ENCODE measurements around the gene HS3ST6.
A peak's percentile ranks its signal among the peaks of the same experiment; 100 is the strongest.

HS3ST6 gene

DNA sequence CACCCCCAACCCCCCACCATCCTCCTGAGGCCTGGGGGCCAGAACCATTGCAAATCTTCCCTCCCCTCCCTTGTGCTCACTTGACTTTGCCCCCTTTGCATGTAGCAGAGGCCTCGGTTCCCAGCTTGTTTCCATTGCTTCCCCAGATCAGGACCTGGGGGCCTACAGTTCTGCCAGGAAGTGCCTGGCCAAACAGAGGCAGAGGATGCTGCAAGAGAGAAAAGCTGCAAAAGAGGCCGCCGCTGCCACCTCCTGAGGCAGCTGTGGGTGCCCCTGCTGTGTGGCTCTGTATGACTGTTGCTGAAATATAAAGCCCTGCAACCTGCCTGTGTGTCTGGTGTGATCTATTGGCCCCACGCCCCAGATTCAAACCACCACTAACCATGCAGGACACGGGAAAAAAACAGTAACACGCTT, 43.4 kb upstream of the HS3ST6 start:
- H2AK5ac ChIP-seq (ENCODE audit: low read length), result no peak overlapping the region
- H2AFZ ChIP-seq (ENCODE audit: insufficient read depth, low read length, poor library complexity), result no peak overlapping the region
- H3K4ac ChIP-seq (ENCODE audit: low read depth, low read length), result no peak overlapping the region
- no peak overlapping the region for H2BK120ac ChIP-seq (ENCODE audit: insufficient read depth, low read length, poor library complexity)
- H3K4me2 ChIP-seq (ENCODE audit: low read length), result no peak overlapping the region
- H4K8ac ChIP-seq (ENCODE audit: low read depth, low read length), result no peak overlapping the region
- no peak overlapping the region for H3K14ac ChIP-seq (ENCODE audit: low read length)
- no peak overlapping the region for H2BK12ac ChIP-seq (ENCODE audit: low read length)
- H3K9ac ChIP-seq (ENCODE audit: low read length), result no peak overlapping the region
- WGBS (ENCODE audit: extremely low coverage, insufficient coverage, insufficient read length), result no CpG with 5 or more reads among the region's 6 CpGs
- H3K23ac ChIP-seq (ENCODE audit: low read length), result no peak overlapping the region
- peaks cover 6 to 15% of the 10 kb centered on the region in 2 experiments for H3K4me1 ChIP-seq (ENCODE audit: control insufficient read depth in 1 of 2, insufficient read depth in 2 of 2, low read length in 2 of 2)
- peaks cover 25% of the 10 kb centered on the region for H3K79me2 ChIP-seq (ENCODE audit: control insufficient read depth, insufficient read depth, low read length, poor library complexity)
- no peaks in the 10 kb centered on the region for H3K9me3 ChIP-seq (ENCODE audit: insufficient read depth, low read depth, low read length)
- H4K12ac ChIP-seq (ENCODE audit: low read depth, low read length), result no peak overlapping the region
- no peaks in the 10 kb centered on the region for H3K27me3 ChIP-seq (ENCODE audit: insufficient read depth, low read length)
- no peak overlapping the region for H3K4me3 ChIP-seq (ENCODE audit: low read depth, low read length)
- DNase-seq, result no peak
- no peak overlapping the region for H3K18ac ChIP-seq (ENCODE audit: low read length)
- no peak overlapping the region for H3K27ac ChIP-seq (ENCODE audit: low read depth, low read length)
- H3K36me3 ChIP-seq (ENCODE audit: control insufficient read depth in 1 of 2, insufficient read depth in 2 of 2, low read length in 2 of 2), result peaks cover 23 to 28% of the 10 kb centered on the region in 2 experiments
- peaks cover 16% of the 10 kb centered on the region for H3K79me1 ChIP-seq (ENCODE audit: low read length)
- no peak overlapping the region for H2BK5ac ChIP-seq (ENCODE audit: low read depth, low read length, poor library complexity)
- H4K91ac ChIP-seq (ENCODE audit: low read depth, low read length), result no peak overlapping the region

DNA sequence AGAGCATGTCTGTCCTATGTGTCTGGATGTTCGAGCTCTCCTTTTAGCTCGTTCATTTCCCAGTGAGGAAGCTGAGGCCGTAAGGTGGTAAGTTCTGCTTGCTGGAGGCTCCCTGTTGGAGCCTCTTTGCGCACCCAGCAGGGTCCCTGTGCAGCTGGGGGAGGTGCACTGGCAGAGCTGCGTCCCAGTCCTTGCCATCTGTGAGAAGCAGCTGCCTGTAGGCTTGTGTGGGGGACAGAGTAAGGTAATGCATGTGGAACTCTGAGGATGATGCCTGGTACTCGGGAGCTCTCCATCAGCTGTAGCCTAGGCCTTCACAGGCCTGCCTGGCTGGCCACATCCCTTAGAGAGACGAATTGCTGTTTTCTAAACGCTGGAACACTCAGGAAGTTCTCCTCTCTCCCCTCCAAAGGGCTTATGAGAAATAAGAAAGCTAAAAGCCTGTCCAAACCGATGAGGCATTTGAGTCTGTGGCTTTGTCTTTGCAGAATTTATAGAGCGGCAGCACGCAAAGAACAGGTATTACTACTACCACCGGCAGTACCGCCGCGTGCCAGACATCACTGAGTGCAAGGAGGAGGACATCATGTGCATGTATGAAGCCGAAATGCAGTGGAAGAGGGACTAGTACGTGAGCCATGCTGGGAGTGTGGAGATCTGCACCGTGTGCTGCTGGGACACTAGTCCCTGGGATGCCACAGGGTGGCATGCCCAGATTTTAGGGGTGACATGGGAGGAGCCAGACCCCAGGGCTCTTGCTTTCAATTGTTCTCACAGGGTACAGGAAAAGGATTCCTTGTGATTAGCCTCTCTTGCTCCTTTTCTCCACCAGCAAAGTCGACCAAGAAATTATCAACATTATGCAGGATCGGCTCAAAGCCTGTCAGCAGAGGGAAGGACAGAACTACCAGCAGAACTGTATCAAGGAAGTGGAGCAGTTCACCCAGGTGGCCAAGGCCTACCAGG, 42.7 kb upstream of the HS3ST6 start:
- Histone ChIP-seq H4K91ac (ENCODE audit: low read depth, low read length) (no peak overlapping the region), H2BK12ac (ENCODE audit: low read length) (no peak overlapping the region), H4K8ac (ENCODE audit: low read depth, low read length) (no peak overlapping the region), H3K9ac (ENCODE audit: low read length) (no peak overlapping the region), H3K36me3 (ENCODE audit: control insufficient read depth in 1 of 2, insufficient read depth in 2 of 2, low read length in 2 of 2) (peaks cover 23 to 28% of the 10 kb centered on the region in 2 experiments), H3K4me1 (ENCODE audit: control insufficient read depth in 1 of 2, insufficient read depth in 2 of 2, low read length in 2 of 2) (peaks cover 5 to 15% of the 10 kb centered on the region in 2 experiments), H2BK120ac (ENCODE audit: insufficient read depth, low read length, poor library complexity) (no peak overlapping the region), H3K79me2 (ENCODE audit: control insufficient read depth, insufficient read depth, low read length, poor library complexity) (peaks cover 25% of the 10 kb centered on the region), H3K14ac (ENCODE audit: low read length) (no peak overlapping the region), H3K23ac (ENCODE audit: low read length) (no peak overlapping the region), H3K4me2 (ENCODE audit: low read length) (peak overlapping the region; percentile 95), H3K4ac (ENCODE audit: low read depth, low read length) (no peak overlapping the region), H4K12ac (ENCODE audit: low read depth, low read length) (no peak overlapping the region), H2BK5ac (ENCODE audit: low read depth, low read length, poor library complexity) (no peak overlapping the region), H3K79me1 (ENCODE audit: low read length) (peaks cover 16% of the 10 kb centered on the region), H3K27ac (ENCODE audit: low read depth, low read length) (no peak overlapping the region), H3K18ac (ENCODE audit: low read length) (no peak overlapping the region), H3K9me3 (ENCODE audit: insufficient read depth, low read depth, low read length) (no peaks in the 10 kb centered on the region), H3K27me3 (ENCODE audit: insufficient read depth, low read length) (no peaks in the 10 kb centered on the region), H2AK5ac (ENCODE audit: low read length) (no peak overlapping the region), H3K4me3 (ENCODE audit: low read depth, low read length) (no peak overlapping the region), H2AFZ (ENCODE audit: insufficient read depth, low read length, poor library complexity) (no peak overlapping the region)
- no CpG with 5 or more reads among the region's 20 CpGs for WGBS (ENCODE audit: extremely low coverage, insufficient coverage, insufficient read length)
- peak; percentile 40 to 56 for DNase-seq

DNA sequence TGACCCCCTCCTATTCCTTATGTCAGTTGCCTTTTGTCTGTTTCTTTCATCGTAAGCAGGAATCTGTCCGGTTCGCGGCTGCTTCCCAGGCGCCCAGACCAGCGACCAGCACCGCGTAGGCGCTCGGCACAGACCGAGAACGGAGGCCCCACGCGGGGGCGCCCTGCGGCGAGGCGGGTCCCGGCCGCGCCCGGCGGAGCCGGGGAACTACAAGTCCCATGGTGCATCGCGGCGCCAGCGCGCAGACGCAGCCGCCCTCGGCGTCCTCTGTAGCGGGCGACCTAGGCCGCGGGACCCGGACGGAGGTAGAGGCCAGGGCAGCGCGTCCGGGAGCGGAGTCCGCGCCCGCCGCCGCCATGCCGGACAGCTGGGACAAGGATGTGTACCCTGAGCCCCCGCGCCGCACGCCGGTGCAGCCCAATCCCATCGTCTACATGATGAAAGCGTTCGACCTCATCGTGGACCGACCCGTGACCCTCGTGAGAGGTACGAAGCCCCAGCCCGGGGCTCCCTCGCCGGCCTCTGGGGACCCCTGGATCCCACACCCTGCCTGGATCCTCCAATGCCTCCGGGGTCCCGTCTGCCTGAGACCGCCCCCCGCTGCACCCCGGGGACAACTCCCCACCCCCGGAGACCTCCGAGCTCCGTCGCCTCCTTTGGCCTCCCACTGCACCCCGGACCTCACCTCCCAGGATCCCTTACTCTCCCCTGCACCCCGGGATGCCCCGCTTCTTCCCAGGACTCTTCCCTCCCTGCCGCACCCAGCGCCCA, 41.2 kb upstream of the HS3ST6 start, which contains the start of gene NDUFB10:
Gene NDUFB10 (plus strand): TSS at position 270 of the 771 bp plus-strand sequence. CDS start 87 bp downstream, at position 357.
- Histone ChIP-seq H3K4me2 (ENCODE audit: low read length) (peak within 1 kb of the TSS; percentile 95), H3K14ac (ENCODE audit: low read length) (peak within 1 kb of the TSS; percentile 78), H4K8ac (ENCODE audit: low read depth, low read length) (peak within 1 kb of the TSS; percentile 100), H3K18ac (ENCODE audit: low read length) (peak within 1 kb of the TSS; percentile 93), H2AFZ (ENCODE audit: insufficient read depth, low read length, poor library complexity) (peak within 1 kb of the TSS; percentile 99), H3K27ac (ENCODE audit: low read depth, low read length) (no peak within 1 kb of the TSS), H3K36me3 (ENCODE audit: control insufficient read depth in 1 of 2, insufficient read depth in 2 of 2, low read length in 2 of 2) (peaks cover 23 to 28% of the 10 kb centered on the region in 2 experiments), H2BK120ac (ENCODE audit: insufficient read depth, low read length, poor library complexity) (peak within 1 kb of the TSS; percentile 17), H3K4me1 (ENCODE audit: control insufficient read depth in 1 of 2, insufficient read depth in 2 of 2, low read length in 2 of 2) (peaks cover 0 to 10% of the 10 kb centered on the region in 2 experiments), H2AK5ac (ENCODE audit: low read length) (peak within 1 kb of the TSS; percentile 49), H3K4ac (ENCODE audit: low read depth, low read length) (peak within 1 kb of the TSS; percentile 59), H3K27me3 (ENCODE audit: insufficient read depth, low read length) (no peaks in the 10 kb centered on the region), H3K79me2 (ENCODE audit: control insufficient read depth, insufficient read depth, low read length, poor library complexity) (peaks cover 18% of the 10 kb centered on the region), H4K91ac (ENCODE audit: low read depth, low read length) (peak within 1 kb of the TSS; percentile 81), H3K9ac (ENCODE audit: low read length) (peak within 1 kb of the TSS; percentile 99), H3K79me1 (ENCODE audit: low read length) (peaks cover 10% of the 10 kb centered on the region), H2BK5ac (ENCODE audit: low read depth, low read length, poor library complexity) (peak within 1 kb of the TSS; percentile 8), H3K23ac (ENCODE audit: low read length) (no peak within 1 kb of the TSS), H3K4me3 (ENCODE audit: low read depth, low read length) (peak within 1 kb of the TSS; percentile 99), H4K12ac (ENCODE audit: low read depth, low read length) (peak within 1 kb of the TSS; percentile 82), H2BK12ac (ENCODE audit: low read length) (peak within 1 kb of the TSS; percentile 20), H3K9me3 (ENCODE audit: insufficient read depth, low read depth, low read length) (no peaks in the 10 kb centered on the region)
- no CpG with 5 or more reads among the region's 79 CpGs for WGBS (ENCODE audit: extremely low coverage, insufficient coverage, insufficient read length)
- peak; percentile 89 to 97 for DNase-seq

DNA sequence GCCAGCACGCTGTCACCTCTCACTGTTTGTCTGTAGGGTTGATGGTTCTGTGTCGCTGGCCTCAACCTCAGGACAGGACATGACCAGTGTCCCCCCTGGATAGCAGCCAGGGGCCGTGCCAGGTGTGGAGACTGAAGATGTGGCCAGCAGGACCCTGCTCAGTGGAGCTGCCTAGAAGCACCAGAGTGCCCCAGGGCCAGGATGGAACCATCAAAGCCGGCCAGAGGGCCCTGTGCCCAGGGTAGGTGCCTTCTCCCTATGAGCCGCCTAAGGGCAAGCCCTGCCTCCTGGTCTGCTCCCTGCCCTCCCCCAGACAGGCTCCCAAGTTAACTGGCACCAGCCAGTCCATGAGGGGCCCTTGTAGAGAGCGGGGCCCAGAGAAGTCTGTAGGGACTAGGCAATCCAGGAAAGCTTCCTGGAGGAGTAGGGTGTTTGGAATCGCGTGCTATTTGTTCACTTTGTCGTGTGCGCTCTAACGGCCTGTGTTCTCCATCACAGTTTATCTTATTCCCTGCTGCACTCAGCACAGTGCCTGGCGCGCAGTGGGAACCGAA, 40.6 kb upstream of the HS3ST6 start:
- Histone ChIP-seq H3K9ac (ENCODE audit: low read length) (peak overlapping the region; percentile 75), H4K8ac (ENCODE audit: low read depth, low read length) (peak overlapping the region; percentile 78), H3K23ac (ENCODE audit: low read length) (no peak overlapping the region), H4K12ac (ENCODE audit: low read depth, low read length) (peak overlapping the region; percentile 71), H2BK120ac (ENCODE audit: insufficient read depth, low read length, poor library complexity) (peak overlapping the region; percentile 17), H3K79me2 (ENCODE audit: control insufficient read depth, insufficient read depth, low read length, poor library complexity) (peaks cover 11% of the 10 kb centered on the region), H3K9me3 (ENCODE audit: insufficient read depth, low read depth, low read length) (no peaks in the 10 kb centered on the region), H3K27me3 (ENCODE audit: insufficient read depth, low read length) (no peaks in the 10 kb centered on the region), H3K18ac (ENCODE audit: low read length) (no peak overlapping the region), H2BK5ac (ENCODE audit: low read depth, low read length, poor library complexity) (no peak overlapping the region), H2BK12ac (ENCODE audit: low read length) (peak overlapping the region; percentile 20), H3K14ac (ENCODE audit: low read length) (no peak overlapping the region), H3K4ac (ENCODE audit: low read depth, low read length) (peak overlapping the region; percentile 53), H3K27ac (ENCODE audit: low read depth, low read length) (no peak overlapping the region), H2AFZ (ENCODE audit: insufficient read depth, low read length, poor library complexity) (peak overlapping the region; percentile 89), H3K4me1 (ENCODE audit: control insufficient read depth in 1 of 2, insufficient read depth in 2 of 2, low read length in 2 of 2) (peaks cover 0 to 10% of the 10 kb centered on the region in 2 experiments), H2AK5ac (ENCODE audit: low read length) (peak overlapping the region; percentile 11), H3K79me1 (ENCODE audit: low read length) (peaks cover 8% of the 10 kb centered on the region), H4K91ac (ENCODE audit: low read depth, low read length) (peak overlapping the region; percentile 40), H3K4me2 (ENCODE audit: low read length) (peak overlapping the region; percentile 95), H3K36me3 (ENCODE audit: control insufficient read depth in 1 of 2, insufficient read depth in 2 of 2, low read length in 2 of 2) (peaks cover 21 to 27% of the 10 kb centered on the region in 2 experiments), H3K4me3 (ENCODE audit: low read depth, low read length) (no peak overlapping the region)
- no peak for DNase-seq
- no CpG with 5 or more reads among the region's 14 CpGs for WGBS (ENCODE audit: extremely low coverage, insufficient coverage, insufficient read length)
